ENCODE results near the gene BRD2. TPM values are rescaled to one million over a fixed set of nuclear protein-coding genes. Genes with fewer than 3 reads are reported as not detected.
A peak's percentile ranks its signal among the peaks of the same experiment; 100 is the strongest.

Gene BRD2
- total RNA-seq, 6 donors from 2014 or later, result 144 to 388 (median 183) TPM

DNA sequence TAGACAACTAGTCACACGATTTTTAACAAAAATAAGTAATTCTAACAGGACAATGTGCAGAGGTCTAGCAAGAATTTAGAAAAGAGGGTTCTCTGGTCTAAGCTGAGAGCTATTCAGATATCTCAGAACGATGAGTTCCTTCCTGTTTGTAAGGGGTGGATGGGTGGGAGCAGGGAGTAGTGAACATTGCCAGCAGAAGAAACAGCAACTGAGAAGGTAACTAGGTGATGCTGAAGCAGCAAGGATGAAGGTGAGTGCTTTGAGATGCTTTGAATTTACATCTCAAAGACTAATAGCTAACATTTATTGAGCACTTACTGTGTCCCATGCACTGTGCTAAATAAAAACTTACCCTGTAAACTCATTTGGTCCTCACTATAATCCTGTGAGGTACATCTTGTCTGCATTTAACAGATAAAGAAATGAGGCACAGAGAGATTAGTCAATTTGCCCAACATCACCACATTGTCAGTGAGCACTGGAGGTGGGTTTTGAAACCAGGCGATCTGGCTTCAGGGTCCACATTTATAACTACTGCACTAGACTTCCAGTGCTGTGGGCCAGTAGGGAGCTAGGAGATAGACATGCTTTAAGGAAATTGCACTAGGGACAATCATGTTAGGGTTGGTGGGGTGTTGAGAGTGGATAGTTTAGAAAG, 15.7 kb downstream of the BRD2 start:
- ATAC-seq (ENCODE audit: low FRiP score in 2 of 2) (peak; percentile 4 to 11), DNase-seq (no peak)
- H3K27ac ChIP-seq, result peak overlapping the region in 2 of 4 donors; percentile 19 to 33
- 39 to 48% methylated on average over 3 of the region's 3 CpGs for WGBS, 2 donors
- no peaks in the 10 kb centered on the region for H3K9me3 ChIP-seq
- no peaks in the 10 kb centered on the region for H3K27me3 ChIP-seq
- H3K4me1 ChIP-seq, result peaks cover 2 to 29% (median 19%) of the 10 kb centered on the region in 4 donors
- peaks cover 23 to 36% (median 30%) of the 10 kb centered on the region in 4 donors for H3K36me3 ChIP-seq
- no peak overlapping the region for H3K4me3 ChIP-seq
- TF ChIP-seq EP300 (IDR thresholded peaks at IDR 0.05) (no peak), POLR2A (IDR thresholded peaks at IDR 0.05) (no peak), POLR2AphosphoS5 (IDR thresholded peaks at IDR 0.05) (no peak)
- TF ChIP-seq, protein P1, sequence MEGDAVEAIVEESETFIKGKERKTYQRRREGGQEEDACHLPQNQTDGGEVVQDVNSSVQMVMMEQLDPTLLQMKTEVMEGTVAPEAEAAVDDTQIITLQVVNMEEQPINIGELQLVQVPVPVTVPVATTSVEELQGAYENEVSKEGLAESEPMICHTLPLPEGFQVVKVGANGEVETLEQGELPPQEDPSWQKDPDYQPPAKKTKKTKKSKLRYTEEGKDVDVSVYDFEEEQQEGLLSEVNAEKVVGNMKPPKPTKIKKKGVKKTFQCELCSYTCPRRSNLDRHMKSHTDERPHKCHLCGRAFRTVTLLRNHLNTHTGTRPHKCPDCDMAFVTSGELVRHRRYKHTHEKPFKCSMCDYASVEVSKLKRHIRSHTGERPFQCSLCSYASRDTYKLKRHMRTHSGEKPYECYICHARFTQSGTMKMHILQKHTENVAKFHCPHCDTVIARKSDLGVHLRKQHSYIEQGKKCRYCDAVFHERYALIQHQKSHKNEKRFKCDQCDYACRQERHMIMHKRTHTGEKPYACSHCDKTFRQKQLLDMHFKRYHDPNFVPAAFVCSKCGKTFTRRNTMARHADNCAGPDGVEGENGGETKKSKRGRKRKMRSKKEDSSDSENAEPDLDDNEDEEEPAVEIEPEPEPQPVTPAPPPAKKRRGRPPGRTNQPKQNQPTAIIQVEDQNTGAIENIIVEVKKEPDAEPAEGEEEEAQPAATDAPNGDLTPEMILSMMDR (IDR thresholded peaks at IDR 0.05), result no peak

DNA sequence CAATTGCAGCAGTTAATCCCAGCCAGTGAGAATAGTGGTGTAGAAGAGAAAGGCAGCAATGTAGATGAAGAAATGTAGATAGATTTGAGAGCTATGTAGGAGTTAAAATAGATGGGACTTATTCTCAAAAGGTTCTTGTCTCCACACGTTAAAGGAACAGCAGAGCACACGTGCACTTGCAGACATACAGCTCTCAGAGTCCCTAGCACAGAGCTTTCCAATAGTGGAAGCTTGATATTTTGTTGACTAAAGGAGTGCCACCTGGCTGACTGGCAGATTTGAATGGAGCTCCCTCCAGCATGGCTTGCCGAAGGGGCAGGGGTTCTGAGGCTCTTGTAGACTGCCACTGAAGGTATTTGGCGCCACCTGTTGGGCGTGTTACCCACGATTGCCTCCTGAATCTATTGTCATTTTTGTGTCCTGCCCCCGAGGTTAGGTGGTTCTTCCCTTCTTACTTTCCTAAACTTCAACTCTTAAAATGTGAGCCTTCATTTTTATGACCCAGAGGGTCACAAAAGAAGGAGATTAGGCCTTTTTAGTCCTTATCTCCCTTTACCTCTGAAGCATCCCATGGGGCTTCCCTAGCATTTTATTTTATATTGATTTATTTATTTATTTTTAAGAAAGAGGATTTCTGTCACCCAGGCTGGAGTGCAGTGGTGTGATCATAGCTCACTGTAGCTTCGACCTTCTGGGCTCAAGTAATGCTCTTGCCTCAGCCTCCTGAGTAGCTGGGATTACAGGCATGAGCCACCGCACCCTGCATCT, 16.4 kb downstream of the BRD2 start:
- Histone ChIP-seq H3K9me3 (no peaks in the 10 kb centered on the region), H3K4me3 (no peak overlapping the region), H3K27ac (peak overlapping the region in 2 of 4 donors; percentile 19 to 33), H3K27me3 (no peaks in the 10 kb centered on the region), H3K36me3 (peaks cover 16 to 29% (median 23%) of the 10 kb centered on the region in 4 donors), H3K4me1 (peaks cover 2 to 29% (median 19%) of the 10 kb centered on the region in 4 donors)
- ATAC-seq (ENCODE audit: low FRiP score in 2 of 2) (peak; percentile 89 to 93), DNase-seq (peak in 1 of 2 donors; percentile 97)
- 11% methylated on average over 9 of the region's 9 CpGs for WGBS, 2 donors
- no peak for TF ChIP-seq EP300 (IDR thresholded peaks at IDR 0.05)
- TF ChIP-seq, protein P1 (IDR thresholded peaks at IDR 0.05), result peak; percentile 58 to 93 (median 86)

DNA sequence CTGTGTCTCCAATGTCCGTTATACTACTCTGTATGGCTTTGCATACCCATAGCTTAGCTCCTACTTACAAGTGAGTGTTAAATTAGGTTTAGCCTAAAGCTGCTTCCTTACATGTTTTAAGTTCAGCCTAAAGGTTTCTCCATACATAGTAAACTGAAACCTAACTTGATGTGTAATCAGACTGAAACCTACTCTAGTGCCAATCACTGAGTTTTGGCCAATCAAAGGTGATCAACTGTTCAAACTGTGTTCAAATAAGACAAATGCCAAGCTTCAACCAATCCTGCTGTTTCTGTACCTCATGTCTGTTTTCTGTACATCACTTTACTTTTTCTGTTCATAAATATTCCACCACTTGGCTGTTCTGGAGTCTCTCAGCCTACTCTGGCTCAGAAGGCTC, 21.0 kb downstream of the BRD2 start:
- ATAC-seq (ENCODE audit: low FRiP score in 2 of 2) (no peak), DNase-seq (no peak)
- H3K36me3 ChIP-seq, result no peaks in the 10 kb centered on the region
- peaks cover 0 to 7% (median 5%) of the 10 kb centered on the region in 4 donors for H3K4me1 ChIP-seq
- no peak for TF ChIP-seq POLR2AphosphoS5 (IDR thresholded peaks at IDR 0.05)
- no peaks in the 10 kb centered on the region for H3K9me3 ChIP-seq
- 90 to 95% methylated on average over 1 of the region's 1 CpG for WGBS, 2 donors
- no peak overlapping the region for H3K4me3 ChIP-seq
- no peak overlapping the region for H3K27ac ChIP-seq
- H3K27me3 ChIP-seq, result no peaks in the 10 kb centered on the region

DNA sequence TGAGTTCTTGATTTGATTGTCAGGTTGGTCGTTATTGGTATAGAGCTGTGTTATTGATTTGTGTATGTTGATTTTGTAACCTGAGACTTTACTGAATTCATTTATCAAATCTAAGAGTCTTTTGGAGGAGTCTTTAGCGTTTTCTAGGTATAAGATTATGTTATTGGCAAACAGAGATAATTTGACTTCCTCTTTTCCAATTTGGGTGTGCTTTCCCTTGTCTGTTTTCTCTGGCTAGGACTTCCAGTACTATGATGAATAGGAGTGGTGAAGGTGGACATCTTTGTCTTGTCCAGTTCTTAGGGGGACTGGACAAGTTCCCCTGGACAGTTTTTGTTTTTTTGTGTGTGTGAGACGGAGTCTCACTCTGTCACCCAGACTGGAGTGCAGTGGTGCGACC, 23.6 kb downstream of the BRD2 start:
- ATAC-seq (ENCODE audit: low FRiP score in 2 of 2) (no peak), DNase-seq (no peak)
- H3K27ac ChIP-seq, result no peak overlapping the region
- H3K36me3 ChIP-seq, result no peaks in the 10 kb centered on the region
- no peaks in the 10 kb centered on the region for H3K27me3 ChIP-seq
- TF ChIP-seq, protein P1 (IDR thresholded peaks at IDR 0.05), result no peak
- TF ChIP-seq EP300 (IDR thresholded peaks at IDR 0.05) (no peak), POLR2AphosphoS5 (IDR thresholded peaks at IDR 0.05) (no peak), POLR2A (IDR thresholded peaks at IDR 0.05) (no peak)
- H3K4me3 ChIP-seq, result no peak overlapping the region
- no peaks in the 10 kb centered on the region for H3K9me3 ChIP-seq
- no peaks in the 10 kb centered on the region for H3K4me1 ChIP-seq
- 71% methylated on average over 4 of the region's 4 CpGs for whole genome bisulfite sequencing, 2 donors

DNA sequence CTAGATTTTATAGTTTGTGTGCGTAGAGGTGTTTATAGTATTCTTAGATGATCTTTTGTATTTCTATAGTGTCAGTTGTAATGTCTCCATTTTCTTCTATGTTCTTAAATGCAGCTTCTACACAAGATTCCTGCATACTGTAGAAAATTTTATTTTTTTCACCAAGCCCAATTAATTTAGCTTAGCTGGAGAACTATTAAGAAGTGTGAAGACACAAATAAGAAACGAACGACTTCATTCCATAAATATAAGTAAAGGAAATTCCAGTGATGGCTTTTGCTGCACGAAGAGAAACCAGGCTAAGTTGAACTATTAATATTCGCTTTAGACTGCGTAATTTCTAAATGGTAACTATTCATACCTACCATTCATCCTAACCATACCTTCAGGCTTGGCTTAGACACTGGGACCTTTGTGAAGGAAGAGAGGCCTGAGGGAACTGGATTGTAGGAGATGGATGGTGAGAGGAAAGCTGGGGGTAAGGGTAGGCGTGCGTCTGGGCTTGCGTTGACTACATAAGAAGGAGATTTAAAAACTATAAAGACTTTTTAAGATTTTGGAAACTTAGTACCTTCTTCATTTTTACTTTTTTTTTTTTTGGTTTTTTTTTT, 25.1 kb downstream of the BRD2 start:
- no peak for DNase-seq
- Histone ChIP-seq H3K9me3 (no peaks in the 10 kb centered on the region), H3K4me3 (no peak overlapping the region), H3K27ac (no peak overlapping the region), H3K36me3 (no peaks in the 10 kb centered on the region), H3K27me3 (no peaks in the 10 kb centered on the region), H3K4me1 (no peaks in the 10 kb centered on the region)
- 82 to 85% methylated on average over 9 of the region's 9 CpGs for WGBS, 2 donors
- no peak for TF ChIP-seq POLR2AphosphoS5 (IDR thresholded peaks at IDR 0.05)
- no peak for TF ChIP-seq POLR2A (IDR thresholded peaks at IDR 0.05)
- TF ChIP-seq, protein P1 (IDR thresholded peaks at IDR 0.05), result no peak
- no peak for TF ChIP-seq EP300 (IDR thresholded peaks at IDR 0.05)
- ATAC-seq (ENCODE audit: low FRiP score in 2 of 2), result no peak

All from upper lobe of left lung (tissue), 6 donors.